WTC11 (cell line): ENCODE results near the gene CHKB. TPM values are rescaled to one million over a fixed set of nuclear protein-coding genes. Genes with fewer than 3 reads are reported as not detected.
A peak's percentile ranks its signal among the peaks of the same experiment; 100 is the strongest.

ENCODE experiments used
- ATAC-seq: fragments of 200-7000 bp; cut with Tn5 transposase; 2 replicates; pipeline ENCODE4 v1.10.0; 2021; ENCODE audit warnings: mild to moderate bottlenecking, moderate library complexity
- CTCF ChIA-PET: fragments of 300-600 bp; sonication (Branson Sonifier 250); formaldehyde crosslinking; loops from one replicate; lab custom pipeline; 2021; ENCODE audit warnings: antibody characterized with exemption; lab: Charles Lee
- POLR2A ChIA-PET: fragments of 350-600 bp; sonication (Branson Sonifier 250); formaldehyde crosslinking; loops from one replicate; lab custom pipeline; 2021; ENCODE audit warnings: antibody characterized with exemption; lab: Charles Lee
- DNase-seq: peaks from one replicate; pipeline ENCODE4 v3.0.0; 2021; ENCODE audit warnings: low spot score
- H3K27ac Mint-ChIP-seq: 2 replicates; pipeline ENCODE4 v1.8.0; 2021; ENCODE audit warnings: mixed read lengths
- H3K27me3 Mint-ChIP-seq: 2 replicates; pipeline ENCODE4 v1.8.0; 2021; ENCODE audit warnings: low read depth, mild to moderate bottlenecking, moderate library complexity, mixed read lengths
- H3K36me3 Mint-ChIP-seq: 2 replicates; pipeline ENCODE4 v1.8.0; 2021; ENCODE audit warnings: mixed read lengths
- H3K4me1 Mint-ChIP-seq: 2 replicates; pipeline ENCODE4 v1.8.0; 2022; ENCODE audit warnings: mixed read lengths
- H3K4me3 Mint-ChIP-seq: 2 replicates; pipeline ENCODE4 v1.8.0; 2021; ENCODE audit warnings: mild to moderate bottlenecking, moderate library complexity, mixed read lengths
- H3K9me3 Mint-ChIP-seq: 2 replicates; pipeline ENCODE4 v1.8.0; 2021; ENCODE audit warnings: mixed read lengths
- AR ChIP-seq: fragments of 250-450 bp; sonication (Bioruptor Pico); IDR thresholded peaks from 2 replicates; pipeline ENCODE4 v1.9.0; 2021; ENCODE audit warnings: mild to moderate bottlenecking
- ARID4B ChIP-seq: sonication (generic); formaldehyde crosslinking; IDR thresholded peaks from 2 replicates; pipeline ENCODE4 v1.8.0; 2023; ENCODE audit warnings: missing genetic modification reagents, mild to moderate bottlenecking, borderline replicate concordance
- ATF1 ChIP-seq: sonication (generic); formaldehyde crosslinking; IDR thresholded peaks from 2 replicates; pipeline ENCODE4 v1.8.1; 2023; ENCODE audit warnings: mild to moderate bottlenecking, moderate library complexity, missing genetic modification reagents
- CREM ChIP-seq: sonication (generic); formaldehyde crosslinking; IDR thresholded peaks from 2 replicates; pipeline ENCODE4 v1.8.1; 2022; ENCODE audit warnings: mild to moderate bottlenecking, missing genetic modification reagents, moderate library complexity
- E2F4 ChIP-seq: sonication (generic); formaldehyde crosslinking; IDR thresholded peaks from 2 replicates; pipeline ENCODE4 v1.8.1; 2022; ENCODE audit warnings: low read depth, mild to moderate bottlenecking, moderate library complexity, missing genetic modification reagents, borderline replicate concordance
- E2F5 ChIP-seq: sonication (generic); formaldehyde crosslinking; IDR thresholded peaks from 2 replicates; pipeline ENCODE4 v1.8.1; 2022; ENCODE audit warnings: mild to moderate bottlenecking, moderate library complexity, missing genetic modification reagents
- ESRRA ChIP-seq: sonication (generic); formaldehyde crosslinking; IDR thresholded peaks from 2 replicates; pipeline ENCODE4 v1.8.1; 2022; ENCODE audit warnings: mild to moderate bottlenecking, missing genetic modification reagents, borderline replicate concordance
- GRHL2 ChIP-seq: fragments of 250-450 bp; sonication (Bioruptor Pico); IDR thresholded peaks from 2 replicates; pipeline ENCODE4 v1.8.0; 2022; ENCODE audit warnings: mild to moderate bottlenecking, moderate library complexity; ENCODE audit not compliant: insufficient replicate concordance, severe bottlenecking
- HMGA2 ChIP-seq: fragments of 250-450 bp; sonication (Bioruptor Pico); IDR thresholded peaks from 2 replicates; pipeline ENCODE4 v1.4.0; 2021; ENCODE audit warnings: mild to moderate bottlenecking, moderate library complexity
- MYBL2 ChIP-seq: sonication (generic); formaldehyde crosslinking; IDR thresholded peaks from 2 replicates; pipeline ENCODE4 v1.8.1; 2023; ENCODE audit warnings: mild to moderate bottlenecking, moderate library complexity, missing genetic modification reagents
- NR2C2 ChIP-seq: sonication (generic); formaldehyde crosslinking; IDR thresholded peaks from 2 replicates; pipeline ENCODE4 v1.8.0; 2022; ENCODE audit warnings: mild to moderate bottlenecking, missing genetic modification reagents
- PRRX2 ChIP-seq: fragments of 250-450 bp; sonication (Bioruptor Pico); IDR thresholded peaks from 2 replicates; pipeline ENCODE4 v1.8.0; 2021; ENCODE audit warnings: mild to moderate bottlenecking
- STAT6 ChIP-seq: sonication (generic); formaldehyde crosslinking; conservative IDR thresholded peaks from 2 replicates; pipeline ENCODE4 v1.8.1; 2023; ENCODE audit warnings: mild to moderate bottlenecking, low read depth, missing genetic modification reagents, moderate library complexity
- TCF7 ChIP-seq: sonication (generic); formaldehyde crosslinking; IDR thresholded peaks from 2 replicates; pipeline ENCODE4 v1.8.0; 2022; ENCODE audit warnings: mild to moderate bottlenecking, low read depth, missing genetic modification reagents, moderate library complexity
- ZBTB21 ChIP-seq: sonication (generic); formaldehyde crosslinking; IDR thresholded peaks from 2 replicates; pipeline ENCODE4 v1.8.1; 2023; ENCODE audit warnings: mild to moderate bottlenecking, missing genetic modification reagents, borderline replicate concordance
- ZNF317 ChIP-seq: sonication (generic); formaldehyde crosslinking; IDR thresholded peaks from 2 replicates; pipeline ENCODE4 v1.8.1; 2023; ENCODE audit warnings: low read depth, mild to moderate bottlenecking, moderate library complexity, missing genetic modification reagents, borderline replicate concordance
- total RNA-seq: library from RNA; stranded (reverse); gene quantifications from 3 replicates; pipeline ENCODE4 v1.2.3, GENCODE V29; 2021

The CHKB gene
- total RNA-seq, 1 experiment from 2014 or later, result 75.4 TPM

- Mint-ChIP-seq H3K27me3 (peaks cover 26% of the 10 kb centered on the region), H3K4me3 (no peak overlapping the region), H3K27ac (no peak overlapping the region), H3K9me3 (no peaks in the 10 kb centered on the region), H3K4me1 (peaks cover 8% of the 10 kb centered on the region; the same call in 1 of the 2 replicates), H3K36me3 (no peaks in the 10 kb centered on the region)
- ChIA-PET POLR2A (interaction anchor here (0.6 kb wide), 2 partner anchors 16 to 124 kb away, joined by 3 to 4 read pairs; no protein-coding TSS in a partner anchor), CTCF (interaction anchor here (0.7 to 1.5 kb wide), 6 partner anchors 14 to 124 kb away, joined by 3 to 6 read pairs (median 4); partner anchors contain the start of genes SCO2 and SYCE3)
- ATAC-seq, result peak; percentile 63
- no peak for DNase-seq
- TF ChIP-seq ESRRA, result no peak
- TF ChIP-seq TCF7 (CRISPR knock-in tag), result no peak
- TF ChIP-seq ZBTB21 (CRISPR knock-in tag), result no peak
- TF ChIP-seq GRHL2, result no peak
- TF ChIP-seq ZNF317 (CRISPR knock-in tag), result no peak
- TF ChIP-seq ARID4B (CRISPR knock-in tag), result no peak
- TF ChIP-seq CREM (CRISPR knock-in tag), result no peak
- no peak for TF ChIP-seq AR (CRISPR knock-in tag)
- no peak for TF ChIP-seq ATF1 (CRISPR knock-in tag)
- no peak for TF ChIP-seq E2F4 (CRISPR knock-in tag)
Observed at GRCh38 chr22:50606165-50606945, 23.7 kb upstream of the CHKB start.

GRCh38 chr22:50605613-50606074, 23.0 kb upstream of the CHKB start:
- H3K9me3 Mint-ChIP-seq, result no peaks in the 10 kb centered on the region
- DNase-seq, result no peak
- ChIA-PET POLR2A (interaction anchor here (0.6 kb wide), 1 partner anchor 15 kb away, joined by 3 read pairs; no protein-coding TSS in a partner anchor), CTCF (interaction anchor here (1.2 to 1.5 kb wide), 2 partner anchors 18 to 94 kb away, joined by 3 to 6 read pairs; no protein-coding TSS in a partner anchor)
- no peaks in the 10 kb centered on the region for H3K36me3 Mint-ChIP-seq
- ATAC-seq, result no peak
- no peak overlapping the region for H3K27ac Mint-ChIP-seq
- peaks cover 30% of the 10 kb centered on the region for H3K27me3 Mint-ChIP-seq
- no peak overlapping the region for H3K4me3 Mint-ChIP-seq
- peaks cover 8% of the 10 kb centered on the region; the same call in 1 of the 2 replicates for H3K4me1 Mint-ChIP-seq
- TF ChIP-seq NR2C2 (CRISPR knock-in tag) (no peak), STAT6 (CRISPR knock-in tag) (no peak), E2F5 (CRISPR knock-in tag) (no peak), MYBL2 (no peak), AR (CRISPR knock-in tag) (no peak), HMGA2 (no peak), PRRX2 (CRISPR knock-in tag) (no peak)
